T-helper 17 cell (primary cell): ENCODE results near the gene CSHL1. TPM values are rescaled to one million over a fixed set of nuclear protein-coding genes. Genes with fewer than 3 reads are reported as not detected.

Experiments
- total RNA-seq, 4 donors: library from RNA in 2 of 4; stranded (reverse) in 2 of 4; gene quantifications; one replicate each; pipeline ENCODE4 v1.2.3 and lab custom pipeline; 2022 to 2026

CSHL1 gene
- total RNA-seq, 2 donors from 2014 or later: not detected

Other genes starting within 250 kb of the CSHL1 start
- 100 to 1,000 TPM; 451 to 473 TPM for gene LIMD2, start 211.1 kb downstream of the CSHL1 start, total RNA-seq
- 10 to 100 TPM; 44.5 to 50.2 TPM for gene STRADA, start 169.5 kb downstream of the CSHL1 start, total RNA-seq
- gene CCDC47, start 137.7 kb downstream of the CSHL1 start, total RNA-seq: 10 to 100 TPM; 32.6 to 33.5 TPM
- 10 to 100 TPM; 81.6 to 93.6 TPM for gene DDX42, start 137.1 kb downstream of the CSHL1 start, total RNA-seq
- gene PSMC5, start 83.8 kb downstream of the CSHL1 start, total RNA-seq: 10 to 100 TPM; 83.5 to 92.2 TPM
- 10 to 100 TPM; 44.2 to 54.3 TPM for gene FTSJ3, start 83.6 kb downstream of the CSHL1 start, total RNA-seq
- gene SMARCD2, start 68.6 kb downstream of the CSHL1 start, total RNA-seq: 100 to 1,000 TPM in 1 of 2 donors, 10 to 100 TPM in 1; 95.3 to 106 TPM
- gene CSH2, start 37.6 kb downstream of the CSHL1 start, total RNA-seq: 1 to 10 TPM; 3.6 to 4.0 TPM
- not detected for gene GH2, start 29.3 kb downstream of the CSHL1 start, total RNA-seq
- 10 to 100 TPM in 1 of 2 donors, 1 to 10 TPM in 1; 9.9 to 11.3 TPM for gene CSH1, start 14.7 kb downstream of the CSHL1 start, total RNA-seq
- gene GH1, start 7.6 kb upstream of the CSHL1 start, total RNA-seq: not detected
- gene CD79B, start 21.1 kb upstream of the CSHL1 start, total RNA-seq: 10 to 100 TPM; 19.5 to 31.1 TPM
- under 1 TPM; 0.02 to 0.16 TPM for gene SCN4A, start 61.7 kb upstream of the CSHL1 start, total RNA-seq
- 1 to 10 TPM; 1.7 to 3.3 TPM for gene PRR29, start 87.1 kb upstream of the CSHL1 start, total RNA-seq
- gene ICAM2, start 109.4 kb upstream of the CSHL1 start, total RNA-seq: 100 to 1,000 TPM; 113 to 115 TPM
- gene ERN1, start 218.9 kb upstream of the CSHL1 start, total RNA-seq: 100 to 1,000 TPM; 185 to 196 TPM